GM23338 (cell line): ENCODE results near the gene SNPH. TPM values are rescaled to one million over a fixed set of nuclear protein-coding genes. Genes with fewer than 3 reads are reported as not detected.

Experiments used
- NANOG ChIP-seq: IDR thresholded peaks from 2 replicates; pipeline ENCODE4 v1.6.1; 2016; ENCODE audit warnings: antibody characterized with exemption, borderline replicate concordance
- polyA plus RNA-seq: library from polyadenylated mRNA; unstranded; fragments of >200 nt; fragmentation: Nextera tagmentation; extraction: Ambion mirVana; gene quantifications from 2 replicates; pipeline ENCODE4 v1.2.1, GENCODE V29; 2016
- total RNA-seq: library from RNA; depleted of rRNA; stranded (reverse); fragments of >200 nt; shearing (Covaris generic); gene quantifications from 2 replicates; pipeline ENCODE4 v1.2.3, GENCODE V29; 2014; rRNA removed
- TF ChIP-seq, protein P1 (sequence below): fragments of 250-450 bp; sonication (Bioruptor Pico); IDR thresholded peaks from 2 replicates; pipeline ENCODE4 v1.5.0; 2020; ENCODE audit warnings: mild to moderate bottlenecking, moderate library complexity
- TF ChIP-seq, protein P2 (sequence below): IDR thresholded peaks from 2 replicates; pipeline ENCODE4 v1.6.1; 2016; ENCODE audit warnings: antibody characterized with exemption

The SNPH gene
- total and polyA plus RNA-seq, 2 experiments from 2014 or later: 1.5 to 5.8 TPM

DNA sequence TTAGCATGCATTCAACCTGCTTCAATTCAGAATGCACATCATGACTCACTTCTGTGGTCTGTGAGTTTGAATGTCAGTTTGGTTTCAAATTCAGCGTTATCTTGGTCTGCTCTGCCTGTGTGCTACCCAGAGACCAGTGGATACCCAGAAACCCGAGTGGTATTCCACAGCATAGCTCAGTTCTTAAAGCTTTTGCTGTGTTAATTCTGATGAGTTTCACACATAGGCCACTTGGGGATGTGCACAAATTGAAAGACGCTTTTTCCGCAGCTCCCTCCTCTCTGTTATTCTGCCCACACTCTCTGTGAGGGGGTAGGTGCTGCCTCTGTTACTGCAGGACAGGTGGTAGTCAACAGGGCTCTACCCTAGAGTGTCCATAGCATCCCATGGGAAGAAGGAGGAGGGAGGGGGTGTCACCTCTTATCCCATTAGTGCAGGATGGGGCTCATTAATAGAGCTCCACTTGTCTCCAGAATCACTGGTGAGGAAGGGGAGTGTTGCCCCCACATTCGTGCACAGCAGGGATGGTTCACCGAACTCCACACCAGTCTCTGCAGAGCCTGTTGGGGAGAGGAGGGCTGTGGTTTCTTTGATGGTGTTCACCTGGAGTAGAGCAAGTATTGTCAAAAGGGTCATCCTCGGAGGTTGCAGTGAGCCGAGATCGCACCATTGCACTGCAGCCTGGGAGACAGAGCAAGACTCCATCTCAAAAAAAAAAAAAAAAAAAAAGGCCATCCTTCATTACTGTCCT lies 92.0 kb downstream of the SNPH start (continued):
- TF ChIP-seq, protein P1, sequence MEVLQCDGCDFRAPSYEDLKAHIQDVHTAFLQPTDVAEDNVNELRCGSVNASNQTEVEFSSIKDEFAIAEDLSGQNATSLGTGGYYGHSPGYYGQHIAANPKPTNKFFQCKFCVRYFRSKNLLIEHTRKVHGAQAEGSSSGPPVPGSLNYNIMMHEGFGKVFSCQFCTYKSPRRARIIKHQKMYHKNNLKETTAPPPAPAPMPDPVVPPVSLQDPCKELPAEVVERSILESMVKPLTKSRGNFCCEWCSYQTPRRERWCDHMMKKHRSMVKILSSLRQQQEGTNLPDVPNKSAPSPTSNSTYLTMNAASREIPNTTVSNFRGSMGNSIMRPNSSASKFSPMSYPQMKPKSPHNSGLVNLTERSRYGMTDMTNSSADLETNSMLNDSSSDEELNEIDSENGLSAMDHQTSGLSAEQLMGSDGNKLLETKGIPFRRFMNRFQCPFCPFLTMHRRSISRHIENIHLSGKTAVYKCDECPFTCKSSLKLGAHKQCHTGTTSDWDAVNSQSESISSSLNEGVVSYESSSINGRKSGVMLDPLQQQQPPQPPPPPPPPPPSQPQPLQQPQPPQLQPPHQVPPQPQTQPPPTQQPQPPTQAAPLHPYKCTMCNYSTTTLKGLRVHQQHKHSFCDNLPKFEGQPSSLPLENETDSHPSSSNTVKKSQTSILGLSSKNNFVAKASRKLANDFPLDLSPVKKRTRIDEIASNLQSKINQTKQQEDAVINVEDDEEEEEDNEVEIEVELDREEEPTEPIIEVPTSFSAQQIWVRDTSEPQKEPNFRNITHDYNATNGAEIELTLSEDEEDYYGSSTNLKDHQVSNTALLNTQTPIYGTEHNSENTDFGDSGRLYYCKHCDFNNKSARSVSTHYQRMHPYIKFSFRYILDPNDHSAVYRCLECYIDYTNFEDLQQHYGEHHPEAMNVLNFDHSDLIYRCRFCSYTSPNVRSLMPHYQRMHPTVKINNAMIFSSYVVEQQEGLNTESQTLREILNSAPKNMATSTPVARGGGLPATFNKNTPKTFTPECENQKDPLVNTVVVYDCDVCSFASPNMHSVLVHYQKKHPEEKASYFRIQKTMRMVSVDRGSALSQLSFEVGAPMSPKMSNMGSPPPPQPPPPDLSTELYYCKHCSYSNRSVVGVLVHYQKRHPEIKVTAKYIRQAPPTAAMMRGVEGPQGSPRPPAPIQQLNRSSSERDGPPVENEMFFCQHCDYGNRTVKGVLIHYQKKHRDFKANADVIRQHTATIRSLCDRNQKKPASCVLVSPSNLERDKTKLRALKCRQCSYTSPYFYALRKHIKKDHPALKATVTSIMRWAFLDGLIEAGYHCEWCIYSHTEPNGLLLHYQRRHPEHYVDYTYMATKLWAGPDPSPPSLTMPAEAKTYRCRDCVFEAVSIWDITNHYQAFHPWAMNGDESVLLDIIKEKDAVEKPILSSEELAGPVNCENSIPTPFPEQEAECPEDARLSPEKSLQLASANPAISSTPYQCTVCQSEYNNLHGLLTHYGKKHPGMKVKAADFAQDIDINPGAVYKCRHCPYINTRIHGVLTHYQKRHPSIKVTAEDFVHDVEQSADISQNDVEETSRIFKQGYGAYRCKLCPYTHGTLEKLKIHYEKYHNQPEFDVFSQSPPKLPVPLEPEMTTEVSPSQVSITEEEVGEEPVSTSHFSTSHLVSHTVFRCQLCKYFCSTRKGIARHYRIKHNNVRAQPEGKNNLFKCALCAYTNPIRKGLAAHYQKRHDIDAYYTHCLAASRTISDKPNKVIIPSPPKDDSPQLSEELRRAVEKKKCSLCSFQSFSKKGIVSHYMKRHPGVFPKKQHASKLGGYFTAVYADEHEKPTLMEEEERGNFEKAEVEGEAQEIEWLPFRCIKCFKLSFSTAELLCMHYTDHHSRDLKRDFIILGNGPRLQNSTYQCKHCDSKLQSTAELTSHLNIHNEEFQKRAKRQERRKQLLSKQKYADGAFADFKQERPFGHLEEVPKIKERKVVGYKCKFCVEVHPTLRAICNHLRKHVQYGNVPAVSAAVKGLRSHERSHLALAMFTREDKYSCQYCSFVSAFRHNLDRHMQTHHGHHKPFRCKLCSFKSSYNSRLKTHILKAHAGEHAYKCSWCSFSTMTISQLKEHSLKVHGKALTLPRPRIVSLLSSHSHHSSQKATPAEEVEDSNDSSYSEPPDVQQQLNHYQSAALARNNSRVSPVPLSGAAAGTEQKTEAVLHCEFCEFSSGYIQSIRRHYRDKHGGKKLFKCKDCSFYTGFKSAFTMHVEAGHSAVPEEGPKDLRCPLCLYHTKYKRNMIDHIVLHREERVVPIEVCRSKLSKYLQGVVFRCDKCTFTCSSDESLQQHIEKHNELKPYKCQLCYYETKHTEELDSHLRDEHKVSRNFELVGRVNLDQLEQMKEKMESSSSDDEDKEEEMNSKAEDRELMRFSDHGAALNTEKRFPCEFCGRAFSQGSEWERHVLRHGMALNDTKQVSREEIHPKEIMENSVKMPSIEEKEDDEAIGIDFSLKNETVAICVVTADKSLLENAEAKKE: no peak
- TF ChIP-seq NANOG: no peak
- TF ChIP-seq, protein P2, sequence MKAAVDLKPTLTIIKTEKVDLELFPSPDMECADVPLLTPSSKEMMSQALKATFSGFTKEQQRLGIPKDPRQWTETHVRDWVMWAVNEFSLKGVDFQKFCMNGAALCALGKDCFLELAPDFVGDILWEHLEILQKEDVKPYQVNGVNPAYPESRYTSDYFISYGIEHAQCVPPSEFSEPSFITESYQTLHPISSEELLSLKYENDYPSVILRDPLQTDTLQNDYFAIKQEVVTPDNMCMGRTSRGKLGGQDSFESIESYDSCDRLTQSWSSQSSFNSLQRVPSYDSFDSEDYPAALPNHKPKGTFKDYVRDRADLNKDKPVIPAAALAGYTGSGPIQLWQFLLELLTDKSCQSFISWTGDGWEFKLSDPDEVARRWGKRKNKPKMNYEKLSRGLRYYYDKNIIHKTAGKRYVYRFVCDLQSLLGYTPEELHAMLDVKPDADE: no peak

Other genes with a start within 250 kb of the SNPH start
- gene PSMF1, start 147.7 kb upstream of the SNPH start, total RNA-seq: 46.5 and 84.2 TPM in 2 replicates
- 70.4 and 73.7 TPM in 2 replicates for gene PSMF1, start 147.7 kb upstream of the SNPH start, polyA plus RNA-seq
- gene TMEM74B, start 81.3 kb upstream of the SNPH start, total RNA-seq: 3.6 and 4.8 TPM in 2 replicates
- 1.0 and 1.5 TPM in 2 replicates for gene TMEM74B, start 81.3 kb upstream of the SNPH start, polyA plus RNA-seq
- gene C20orf202, start 62.8 kb upstream of the SNPH start, total RNA-seq: not detected in 2 replicates
- 0.17 TPM in 1 of 2 replicates, not detected in the other for gene C20orf202, start 62.8 kb upstream of the SNPH start, polyA plus RNA-seq
- 0.10 TPM in 1 of 2 replicates, not detected in the other for gene RAD21L1, start 40.2 kb upstream of the SNPH start, total RNA-seq
- gene RAD21L1, start 40.2 kb upstream of the SNPH start, polyA plus RNA-seq: 0.38 and 0.95 TPM in 2 replicates
- 4.6 and 5.3 TPM in 2 replicates for gene SDCBP2, start 62.8 kb downstream of the SNPH start, total RNA-seq
- gene SDCBP2, start 62.8 kb downstream of the SNPH start, polyA plus RNA-seq: 2.9 and 3.2 TPM in 2 replicates
- gene FKBP1A, start 126.8 kb downstream of the SNPH start, total RNA-seq: 159 and 171 TPM in 2 replicates
- gene FKBP1A, start 126.8 kb downstream of the SNPH start, polyA plus RNA-seq: 324 and 350 TPM in 2 replicates
- 48.9 and 52.6 TPM in 2 replicates for gene NSFL1C, start 200.6 kb downstream of the SNPH start, total RNA-seq
- 84.9 and 92.2 TPM in 2 replicates for gene NSFL1C, start 200.6 kb downstream of the SNPH start, polyA plus RNA-seq
- not detected in 2 replicates for gene SIRPB2, start 225.1 kb downstream of the SNPH start, total RNA-seq
- gene SIRPB2, start 225.1 kb downstream of the SNPH start, polyA plus RNA-seq: 0.29 TPM in 1 of 2 replicates, not detected in the other